ENCODE measurements around the gene LCAT. TPM values are rescaled to one million over a fixed set of nuclear protein-coding genes. Genes with fewer than 3 reads are reported as not detected.

Gene LCAT
- total RNA-seq, 1 experiment from 2014 or later, result 14.0 TPM

- in situ Hi-C loops (cut with HindIII; ENCODE audit: low pct_unique_long_range_greater_than_20kb, low sequenced_read_pairs), result no loop called here
- no peak for TF ChIP-seq POLR2AphosphoS5 (IDR thresholded peaks at IDR 0.05; ENCODE audit: low read depth, low read length)
- TF ChIP-seq REST (IDR thresholded peaks at IDR 0.05; ENCODE audit: insufficient read depth in 1 of 2, low read depth in 2 of 2, low read length in 1 of 2), result no peak
- no peak for TF ChIP-seq TCF7L2 (IDR thresholded peaks at IDR 0.05; ENCODE audit: low read depth, low read length)
- TF ChIP-seq CTCF (IDR thresholded peaks at IDR 0.05), result no peak
- TF ChIP-seq SIN3A (IDR thresholded peaks at IDR 0.05; ENCODE audit: borderline replicate concordance, insufficient read depth, low read depth, low read length), result no peak
- Histone ChIP-seq H3K4me3 (ENCODE audit: low read depth in 2 of 2, low read length in 2 of 2) (peak overlapping the region; percentile 80 to 92), H3K9me3 (ENCODE audit: control insufficient read depth, insufficient read depth, low read depth, low read length) (no peaks in the 10 kb centered on the region), H3K36me3 (ENCODE audit: control insufficient read depth, insufficient read depth, low read length) (peaks cover 2% of the 10 kb centered on the region; the same call in 1 of the 2 replicates), H3K27me3 (ENCODE audit: control insufficient read depth, insufficient read depth, low read length) (no peaks in the 10 kb centered on the region), H3K4me1 (ENCODE audit: control insufficient read depth, insufficient read depth, low read length) (0 out of 2 replicates have a peak, but pooled peaks cover 4% of the 10 kb centered on the region), H3K27ac (ENCODE audit: low read length) (peak overlapping the region; percentile 88)
- DNase-seq (ENCODE audit: low read depth, low spot score), result no peak
- CTCF ChIA-PET, result no interaction called here
- intact Hi-C loops (cut with micrococcal nuclease; ENCODE audit: unreplicated experiment), result no loop called here
- POLR2A ChIA-PET, result interaction anchor here (0.7 kb wide), 1 partner anchor 274 kb away, joined by 3 read pairs; no protein-coding TSS in a partner anchor
- BruUV-seq (replicated peaks), result no TSS peak
- ATAC-seq, result no peak
Observed at GRCh38 chr16:67936880-67937605, 6.9 kb downstream of the LCAT start.

GRCh38 chr16:67936124-67936879 is 7.6 kb downstream of the LCAT start, which contains the start of gene PSMB10:
TSS of gene PSMB10 (minus strand) at chr16:67936850. CDS start at chr16:67936749, 101 bp downstream.
- ChIA-PET POLR2A (interaction anchor here (0.7 kb wide), 1 partner anchor 275 kb away, joined by 3 read pairs; no protein-coding TSS in a partner anchor), CTCF (interaction anchor here (0.6 to 0.8 kb wide), 2 partner anchors 52 to 147 kb away, joined by 3 to 4 read pairs; no protein-coding TSS in a partner anchor)
- 0 out of 2 replicates have a peak, but pooled peaks cover 4% of the 10 kb centered on the region for H3K4me1 ChIP-seq (ENCODE audit: control insufficient read depth, insufficient read depth, low read length)
- H3K9me3 ChIP-seq (ENCODE audit: control insufficient read depth, insufficient read depth, low read depth, low read length), result no peaks in the 10 kb centered on the region
- ATAC-seq, result peak; percentile 18; the same call in 1 of the 2 replicates
- H3K27ac ChIP-seq (ENCODE audit: low read length), result peak within 1 kb of the TSS; percentile 88
- BruUV-seq (replicated peaks), result TSS peak; percentile 87
- in situ Hi-C loops (cut with HindIII; ENCODE audit: low pct_unique_long_range_greater_than_20kb, low sequenced_read_pairs) (no loop called here), intact Hi-C loops (cut with micrococcal nuclease; ENCODE audit: unreplicated experiment) (no loop called here)
- H3K27me3 ChIP-seq (ENCODE audit: control insufficient read depth, insufficient read depth, low read length), result no peaks in the 10 kb centered on the region
- H3K4me3 ChIP-seq (ENCODE audit: low read depth in 2 of 2, low read length in 2 of 2), result peak within 1 kb of the TSS; percentile 80 to 92
- H3K36me3 ChIP-seq (ENCODE audit: control insufficient read depth, insufficient read depth, low read length), result peaks cover 2% of the 10 kb centered on the region; the same call in 1 of the 2 replicates
- no peak for DNase-seq (ENCODE audit: low read depth, low spot score)
- TF ChIP-seq SIN3A (IDR thresholded peaks at IDR 0.05; ENCODE audit: borderline replicate concordance, insufficient read depth, low read depth, low read length) (0 out of 2 replicates have a peak, but pooled peaks have one; percentile 14), CTCF (IDR thresholded peaks at IDR 0.05) (no peak), REST (IDR thresholded peaks at IDR 0.05; ENCODE audit: insufficient read depth in 1 of 2, low read depth in 2 of 2, low read length in 1 of 2) (no peak)
